ENCODE results near the gene ZFP92.
"Not testable (repeated sequence)": the region's sequence is repeated elsewhere in the genome, so short reads cannot be mapped to it uniquely, and the experiment has no call there.

The ZFP92 gene

DNA sequence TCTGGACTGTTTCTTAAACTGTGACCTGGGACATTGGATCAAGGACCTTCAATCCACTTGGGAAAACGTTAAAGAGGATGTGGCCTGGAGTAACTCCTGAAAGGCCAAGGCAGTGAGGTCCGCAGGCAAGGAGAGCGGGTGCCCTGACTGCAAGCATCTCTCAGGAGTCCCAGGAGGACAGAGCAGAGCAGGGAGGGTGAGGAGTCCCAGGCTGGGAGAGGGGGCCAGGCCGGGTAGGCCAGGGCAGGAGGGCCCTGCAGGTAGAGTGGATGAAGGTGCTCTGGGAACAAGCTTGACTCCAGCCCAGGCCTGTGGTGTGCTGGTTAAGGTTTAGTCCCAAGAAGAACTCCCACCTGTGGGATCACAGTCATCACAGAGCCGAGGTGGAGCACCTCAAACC is 23.9 kb upstream of the ZFP92 start:
- no peak for DNase-seq

DNA sequence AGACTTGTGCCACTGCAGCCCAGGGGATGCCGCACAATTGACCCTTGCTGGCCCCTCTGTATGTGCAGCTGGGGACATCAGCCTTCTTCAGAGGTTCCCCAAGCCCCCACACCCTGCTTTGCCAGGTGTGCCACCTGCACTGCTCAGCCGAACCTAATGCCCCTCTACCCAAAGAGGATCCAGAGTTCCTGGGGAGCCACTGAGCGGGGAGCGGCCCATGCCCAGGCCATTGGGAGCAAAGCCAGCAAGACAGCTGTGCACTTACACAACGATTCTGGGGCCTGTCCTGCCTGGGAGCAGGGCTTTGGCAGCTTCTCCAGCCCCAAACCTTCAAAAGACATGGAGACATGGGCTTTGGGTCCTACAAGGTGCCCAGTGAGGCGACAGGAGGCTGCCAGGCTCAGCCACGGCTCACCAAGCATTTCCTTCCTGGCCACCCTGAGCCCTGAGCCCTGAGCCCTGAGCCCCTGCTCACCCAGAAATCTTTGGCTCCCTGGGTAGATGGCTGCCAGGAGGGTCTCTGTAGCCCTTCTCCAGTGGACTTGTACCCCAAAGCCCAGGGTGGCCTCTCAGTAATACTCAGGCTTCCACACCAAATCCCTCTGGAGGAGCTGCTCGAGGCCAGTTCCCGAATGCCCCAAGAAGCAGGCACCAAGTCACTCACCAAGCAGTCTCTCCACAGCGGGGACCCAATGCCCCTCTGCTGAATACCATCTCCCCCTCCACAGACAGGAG is 23.1 kb upstream of the ZFP92 start:
- no peak for DNase-seq

DNA sequence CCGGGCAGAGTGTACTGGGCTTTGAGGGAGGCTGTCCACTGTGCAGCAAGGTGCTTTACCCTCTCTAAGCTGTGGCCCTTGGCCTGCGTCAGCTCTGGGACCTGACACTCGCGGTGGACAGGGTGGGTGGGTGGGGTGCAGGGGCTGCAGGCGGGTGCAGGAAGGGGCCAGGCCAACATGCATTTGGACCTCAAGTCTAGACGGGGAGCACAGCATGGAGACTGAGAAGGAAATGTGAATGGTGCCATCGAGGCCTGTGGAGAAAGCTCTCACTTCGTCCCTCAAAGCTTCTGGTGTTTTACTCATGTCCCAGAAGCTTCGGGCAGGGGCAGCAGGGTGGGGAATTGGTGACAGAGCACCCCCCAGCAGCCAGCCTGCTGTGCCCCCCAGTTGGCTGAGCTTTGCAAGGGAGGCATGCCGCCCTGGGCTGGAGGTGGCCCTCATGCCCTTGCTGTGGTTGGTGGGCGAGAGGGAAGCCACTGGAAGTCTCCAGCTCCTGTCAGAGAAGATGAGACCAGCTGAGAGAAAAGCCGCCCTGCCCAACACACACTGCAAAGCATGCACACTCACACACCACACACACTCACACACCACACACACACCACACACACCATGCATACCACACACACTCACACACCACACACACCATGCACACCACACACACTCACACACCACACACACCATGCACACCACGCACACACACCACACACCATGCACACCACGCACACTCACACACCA is 22.4 kb upstream of the ZFP92 start:
- no peak for DNase-seq

DNA sequence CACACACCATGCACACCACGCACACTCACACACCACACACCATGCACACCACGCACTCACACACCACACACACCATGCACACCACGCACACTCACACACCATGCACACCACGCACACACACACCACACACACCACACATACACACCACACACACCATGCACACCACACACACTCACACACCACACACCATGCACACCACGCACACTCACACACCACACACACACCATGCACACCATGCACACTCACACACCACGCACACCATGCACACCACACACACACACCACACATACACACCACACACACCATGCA is 21.9 kb upstream of the ZFP92 start:
- not testable (repeated sequence) for DNase-seq

DNA sequence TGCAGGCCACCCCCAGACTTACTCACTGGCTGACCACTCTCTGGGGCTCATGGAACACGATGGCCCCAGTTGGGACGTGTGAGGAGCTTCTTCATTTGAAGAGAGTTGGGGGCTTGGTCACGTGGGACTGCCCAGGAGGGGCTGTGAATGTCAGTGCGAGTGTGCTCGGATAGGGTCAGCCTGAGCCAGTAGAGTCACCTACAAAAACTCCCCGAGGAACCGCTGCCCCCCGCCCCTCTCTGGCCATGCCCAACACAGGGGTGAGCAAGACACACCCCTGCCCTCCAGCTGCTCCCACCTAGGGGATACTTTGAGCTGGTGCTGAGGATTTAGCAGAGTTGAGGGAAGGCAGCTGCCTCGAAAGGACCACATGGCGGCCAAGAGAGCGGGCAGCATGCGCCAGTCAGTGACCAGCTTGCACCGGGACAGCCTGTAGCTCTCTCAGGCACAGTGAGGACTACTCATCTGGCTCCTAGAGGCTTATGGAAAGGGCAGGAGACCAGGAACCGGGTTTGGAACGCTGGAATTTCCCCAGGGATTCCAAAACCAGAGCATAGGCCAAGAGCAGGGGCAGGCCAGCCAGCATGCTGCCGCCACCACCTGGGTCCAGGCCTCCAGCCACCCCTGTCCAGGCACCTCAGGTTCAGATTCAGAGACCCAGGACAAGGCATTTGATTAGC is 18.5 kb upstream of the ZFP92 start:
- DNase-seq, result no peak

DNA sequence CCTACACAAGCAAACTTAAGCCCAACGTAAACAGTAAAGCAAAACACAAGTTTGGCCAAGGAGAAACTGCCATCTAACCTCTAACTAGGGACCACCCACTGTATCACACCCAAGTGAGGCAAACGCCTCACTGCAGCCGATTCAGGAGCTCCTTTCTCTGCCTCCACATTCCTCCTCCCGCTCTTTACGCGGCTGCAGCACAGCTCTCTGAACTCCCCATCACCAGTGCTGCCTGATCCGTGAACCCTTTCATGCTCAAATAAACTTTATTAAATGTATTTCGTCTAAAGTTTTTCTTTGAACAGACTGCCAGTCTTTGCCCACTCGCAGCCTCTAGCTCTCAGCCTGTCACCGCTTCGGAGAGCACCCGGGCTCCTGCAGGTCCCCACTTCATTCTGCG is 16.7 kb upstream of the ZFP92 start:
- DNase-seq, result no peak

DNA sequence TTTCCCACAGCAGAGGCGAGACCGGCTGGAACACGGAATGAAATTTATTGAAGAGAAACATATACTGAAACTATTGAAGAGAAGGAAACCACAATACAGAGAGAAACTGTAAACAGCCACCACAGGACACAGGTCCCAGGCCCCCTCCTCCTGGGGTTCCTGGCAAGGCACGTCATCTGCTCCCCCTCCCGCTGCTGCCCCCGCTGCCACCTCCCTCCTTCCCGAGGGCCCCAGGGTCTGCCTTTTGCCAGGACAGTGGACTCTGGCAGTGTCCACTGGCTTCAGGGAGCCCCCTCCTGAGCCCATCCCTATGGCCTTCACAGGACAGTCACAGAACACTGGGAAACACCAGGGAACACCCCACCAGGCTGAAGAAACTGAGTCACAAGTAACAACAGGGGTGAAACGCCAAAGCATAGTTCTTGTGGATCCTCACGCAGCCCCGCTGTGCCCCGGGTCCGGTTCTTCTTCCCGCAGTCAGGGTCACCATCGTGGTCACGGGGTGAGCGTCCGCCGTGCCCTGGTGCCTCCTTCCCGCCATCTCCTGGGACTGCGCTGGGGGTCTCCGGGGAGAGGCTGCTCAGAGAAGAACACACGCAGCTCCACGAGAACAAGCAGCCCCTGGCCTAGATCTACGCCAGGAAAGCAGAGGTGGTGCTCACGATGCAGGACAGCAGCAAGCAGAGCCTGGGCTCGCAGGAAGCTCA is 15.5 kb upstream of the ZFP92 start:
- DNase-seq, result no peak

DNA sequence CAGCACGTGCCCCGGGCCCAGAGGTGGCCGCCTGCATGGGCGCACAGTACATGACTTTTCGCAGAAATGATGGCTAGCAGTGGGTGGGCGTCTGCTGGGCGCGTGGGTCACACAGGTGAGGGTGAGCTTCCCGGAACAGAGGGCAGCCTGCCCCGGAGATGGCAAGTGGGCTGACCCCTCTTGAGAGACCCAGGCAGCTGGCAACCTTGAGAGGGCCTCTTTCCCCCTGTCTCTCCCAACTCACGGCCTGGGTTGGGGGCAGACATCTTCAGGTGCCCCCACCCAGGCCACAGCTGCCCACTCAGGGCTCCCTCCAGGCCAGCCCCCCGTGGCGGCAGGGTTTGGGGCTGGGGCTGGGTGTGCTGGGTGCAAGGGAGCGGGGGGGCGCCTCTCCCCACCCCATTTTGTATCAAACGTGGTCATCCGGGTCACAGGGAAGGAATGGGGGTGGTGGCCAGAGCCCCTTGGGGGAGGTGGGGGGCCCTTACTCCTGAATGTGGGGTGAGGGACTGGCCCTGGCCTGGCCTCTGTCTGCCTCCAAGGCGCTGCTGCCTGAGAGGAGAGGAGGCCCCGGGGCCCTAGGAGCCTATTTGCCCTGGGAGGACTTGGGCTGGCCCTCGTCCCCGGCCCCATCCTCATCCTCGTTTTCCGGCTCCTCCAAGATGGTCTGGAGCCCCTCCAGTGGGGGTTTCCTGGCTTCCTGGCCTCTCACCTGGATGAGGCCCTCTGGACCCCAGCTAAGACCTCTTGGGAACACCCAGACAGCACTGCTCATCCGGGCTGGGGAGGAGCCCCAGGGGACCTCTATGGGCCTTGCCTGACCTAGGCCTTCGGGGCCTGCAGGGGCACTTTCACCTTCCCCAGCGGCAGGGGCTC is 14.7 kb upstream of the ZFP92 start:
- no peak for DNase-seq

DNA sequence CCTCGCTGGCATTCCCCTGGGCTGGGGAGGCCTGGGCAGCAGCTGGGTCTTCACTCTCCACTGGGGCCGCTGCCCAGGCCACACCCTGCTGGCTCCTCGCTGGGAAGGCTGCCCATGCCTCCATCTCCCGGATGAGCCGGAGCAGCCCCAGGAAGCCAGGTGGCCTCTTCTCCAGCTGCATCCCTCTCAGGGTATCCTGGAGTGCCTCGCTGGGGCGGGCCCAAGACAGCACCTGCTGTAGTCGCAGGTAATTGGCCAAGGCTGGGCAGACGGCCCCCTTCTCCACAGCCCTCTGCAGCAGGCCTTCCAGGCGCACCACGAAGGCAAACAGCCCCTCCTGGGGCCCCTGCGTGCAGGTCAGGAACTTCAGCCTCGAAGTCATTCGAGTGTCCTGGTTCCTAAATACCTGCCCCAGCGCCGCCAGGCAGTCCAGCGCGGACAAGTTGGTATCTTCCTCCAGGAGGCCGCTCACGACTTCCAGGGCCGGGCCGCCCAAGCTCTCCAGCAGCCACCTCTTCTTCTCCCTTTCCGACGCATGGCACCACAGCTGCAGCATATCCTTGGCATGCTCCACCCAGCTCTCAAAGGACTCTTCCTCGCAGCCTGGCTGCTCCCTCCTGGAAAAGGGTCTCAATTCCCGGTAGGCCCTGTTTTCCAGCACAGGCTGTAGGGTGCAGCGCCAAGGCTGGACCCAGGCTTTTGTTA is 13.9 kb upstream of the ZFP92 start:
- no peak for DNase-seq

DNA sequence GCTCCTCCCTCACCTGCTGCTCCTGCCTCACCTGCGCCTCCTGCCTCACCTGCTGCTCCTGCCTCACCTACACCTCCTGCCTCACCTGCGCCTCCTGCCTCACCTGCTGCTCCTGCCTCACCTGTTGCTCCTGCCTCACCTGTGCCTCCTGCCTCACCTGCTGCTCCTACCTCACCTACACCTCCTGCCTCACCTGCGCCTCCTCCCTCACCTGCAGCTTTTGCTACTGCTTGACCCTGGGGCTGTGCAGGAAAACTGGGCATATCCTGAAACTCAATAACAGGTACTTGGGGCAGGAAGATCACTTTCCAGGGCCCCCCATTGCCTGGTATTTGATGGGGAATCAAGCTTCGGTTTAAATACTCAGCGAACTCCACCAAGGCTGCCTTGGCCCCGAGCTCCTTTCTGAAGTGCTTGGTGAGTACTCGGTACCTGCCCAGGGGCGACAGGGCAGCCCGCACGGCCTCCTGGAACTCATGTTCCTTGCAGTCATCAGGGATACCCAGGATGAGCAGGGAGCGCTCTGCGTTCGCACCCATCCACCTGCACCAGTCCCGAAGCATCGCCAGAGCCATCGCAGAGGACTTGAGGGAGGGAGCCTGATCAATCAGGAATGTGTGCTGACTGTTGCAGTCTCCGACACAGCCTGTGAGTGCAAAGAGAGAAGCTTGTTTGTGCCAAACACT is 12.9 kb upstream of the ZFP92 start:
- DNase-seq, result no peak

DNA sequence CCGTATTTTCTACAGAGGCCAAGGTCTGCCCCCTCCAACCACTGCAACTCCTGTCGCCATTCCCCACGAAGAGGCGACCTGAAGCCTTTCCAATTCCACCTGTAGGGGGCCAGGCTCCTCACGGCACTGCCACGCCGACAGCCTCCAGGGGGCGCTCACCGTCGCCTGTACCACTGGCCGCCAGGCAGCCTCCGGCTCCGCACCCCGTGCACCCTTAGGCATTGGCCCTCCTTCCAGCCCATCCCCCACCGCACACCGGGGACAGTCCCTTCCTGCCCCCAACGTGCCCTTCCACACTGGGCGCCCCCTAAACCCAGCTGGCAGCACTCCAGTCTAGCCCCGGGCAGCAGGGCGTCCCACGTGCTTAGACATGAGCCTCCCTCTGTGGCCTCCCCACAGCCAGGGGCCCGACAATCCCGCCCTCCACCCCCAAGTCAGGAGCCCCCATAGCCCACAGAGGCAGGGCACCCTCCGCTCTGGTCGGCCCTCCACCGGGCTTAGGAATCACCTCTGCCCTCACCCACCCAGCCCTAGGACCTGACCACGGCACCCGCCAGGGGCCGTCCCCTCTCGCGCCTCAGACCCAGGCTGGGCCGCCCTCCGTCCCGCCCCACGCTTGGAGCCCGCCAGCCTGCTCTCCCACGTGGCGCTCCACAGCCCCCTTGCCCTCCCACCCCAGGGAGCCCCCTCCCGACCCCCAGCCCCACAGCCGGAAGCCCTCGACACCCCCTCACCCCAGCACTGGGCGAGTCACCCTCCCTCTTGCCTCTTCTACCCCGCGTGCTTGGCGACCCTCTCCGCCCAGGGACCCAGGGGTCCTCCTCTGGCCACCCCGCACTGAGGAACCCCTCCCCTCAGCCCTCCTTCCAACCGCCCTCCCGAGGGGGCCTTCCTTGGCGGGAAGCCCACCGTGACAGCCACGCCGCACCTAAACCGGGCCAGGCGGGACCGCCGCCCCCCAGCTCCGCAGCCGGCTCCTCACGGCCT is 10.8 kb upstream of the ZFP92 start:
- no peak for DNase-seq

DNA sequence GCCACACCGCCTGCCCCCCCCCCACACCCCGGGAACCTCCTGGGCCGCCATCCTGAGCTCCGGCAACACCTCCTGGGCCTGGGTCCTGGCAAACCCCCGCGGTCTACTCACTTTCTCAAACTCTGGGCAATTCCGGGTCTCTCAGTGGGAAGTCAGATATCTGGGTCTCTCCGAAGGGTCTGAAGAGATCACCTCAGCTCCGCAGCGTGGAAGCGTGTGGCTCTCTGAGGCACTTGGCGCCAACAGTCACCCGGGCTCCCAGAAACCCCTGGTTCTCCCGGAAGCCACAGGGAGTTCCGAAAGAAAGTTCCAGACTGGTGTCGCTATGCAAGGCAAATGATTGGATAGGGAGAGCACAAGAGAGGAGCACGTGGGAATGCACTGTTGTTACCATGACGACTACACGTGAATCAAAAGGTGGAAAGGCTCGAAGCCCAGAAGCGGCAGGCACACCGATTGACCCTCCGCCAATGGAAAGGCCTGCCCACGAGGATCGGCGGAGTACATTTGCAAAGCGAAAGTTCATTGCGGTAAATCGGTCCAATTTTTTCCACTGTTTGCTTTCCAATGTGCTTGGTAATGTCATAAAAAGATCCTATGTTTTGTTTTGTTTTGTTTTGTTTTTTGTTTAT is 10.0 kb upstream of the ZFP92 start, which contains the start of gene PNMA6E:
TSS of gene PNMA6E (minus strand) at position 218 of the 632 bp plus-strand sequence. CDS start 2,501 bp downstream, outside the sequence.
- no peak for DNase-seq

DNA sequence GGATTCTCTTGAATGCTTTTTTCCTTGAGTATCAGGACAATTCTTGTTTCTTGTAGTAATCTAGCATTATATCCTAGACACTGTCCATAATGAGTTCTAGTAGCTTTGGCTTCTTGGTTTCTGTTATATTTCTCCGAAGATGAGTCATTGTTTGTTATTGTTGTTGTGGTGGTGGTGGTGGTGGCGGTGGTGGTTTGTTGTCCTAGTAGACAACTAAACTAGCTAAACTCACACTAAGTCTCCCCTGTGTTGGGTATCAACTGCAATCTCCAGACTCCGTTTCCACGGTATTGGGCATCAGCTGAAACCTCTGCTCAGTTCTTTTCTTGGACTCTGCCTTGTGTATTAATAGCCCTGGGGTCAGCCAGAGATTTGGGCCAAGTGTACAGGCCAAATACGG is 6.9 kb upstream of the ZFP92 start:
- not testable (repeated sequence) for DNase-seq

DNA sequence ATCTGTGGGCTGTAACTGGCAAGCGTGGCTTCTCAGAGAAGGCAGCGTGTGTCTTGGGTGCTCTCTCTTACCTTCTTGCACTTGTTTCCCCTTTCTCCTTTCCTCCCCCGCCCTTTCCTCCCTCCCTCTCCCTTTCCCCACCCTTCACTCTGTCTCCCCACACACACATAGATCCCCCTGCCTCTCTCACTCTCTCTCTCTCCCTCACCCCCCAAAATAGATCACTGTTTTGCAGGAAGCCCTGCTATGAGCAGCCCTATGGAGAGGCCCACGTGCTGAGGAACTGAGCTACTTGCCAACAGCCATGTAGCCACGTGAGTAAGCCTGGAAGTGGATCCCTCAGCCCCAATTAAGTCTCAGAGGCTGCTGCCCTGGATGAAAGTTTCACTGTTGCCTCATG is 5.8 kb upstream of the ZFP92 start:
- no peak for DNase-seq

DNA sequence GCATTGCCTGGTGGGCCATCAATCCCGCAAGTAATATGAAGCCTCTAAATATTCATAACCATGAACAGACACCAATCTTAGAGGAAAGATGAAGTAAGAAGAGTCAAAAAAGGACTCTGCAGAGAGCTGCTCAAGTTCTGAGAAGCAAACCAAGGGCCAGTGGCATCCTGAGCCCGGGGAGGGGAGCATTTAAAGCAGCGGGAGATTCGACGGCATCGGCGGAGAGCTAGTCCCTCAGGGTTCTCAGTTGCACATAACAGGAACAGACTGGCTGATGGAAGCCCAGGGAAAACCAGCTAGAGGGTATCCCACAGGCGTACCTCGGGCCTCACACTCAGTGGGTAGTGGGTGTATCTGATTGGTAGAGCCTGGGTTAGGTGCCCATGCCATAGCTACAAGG is 5.3 kb upstream of the ZFP92 start:
- DNase-seq, result no peak

DNA sequence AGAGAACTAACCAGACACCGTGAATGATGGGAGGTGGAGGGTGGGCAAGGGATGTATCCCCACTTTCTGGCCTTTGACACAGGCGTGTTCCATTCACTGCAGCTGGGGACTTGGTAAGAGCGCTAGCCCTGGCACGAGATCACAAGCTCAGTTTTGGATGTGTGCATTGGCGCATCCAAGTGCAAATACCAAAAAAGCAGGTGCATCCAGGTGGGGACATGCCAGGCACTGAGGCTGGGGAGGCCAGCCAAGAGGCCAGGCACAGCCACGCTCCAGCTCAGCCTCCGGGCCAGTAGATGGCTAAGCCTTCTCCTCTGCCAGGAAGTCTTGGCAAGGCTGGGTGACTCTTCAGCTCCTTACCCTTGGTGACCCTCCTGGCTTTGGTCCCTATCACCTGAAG is 4.4 kb upstream of the ZFP92 start:
- DNase-seq, result no peak

DNA sequence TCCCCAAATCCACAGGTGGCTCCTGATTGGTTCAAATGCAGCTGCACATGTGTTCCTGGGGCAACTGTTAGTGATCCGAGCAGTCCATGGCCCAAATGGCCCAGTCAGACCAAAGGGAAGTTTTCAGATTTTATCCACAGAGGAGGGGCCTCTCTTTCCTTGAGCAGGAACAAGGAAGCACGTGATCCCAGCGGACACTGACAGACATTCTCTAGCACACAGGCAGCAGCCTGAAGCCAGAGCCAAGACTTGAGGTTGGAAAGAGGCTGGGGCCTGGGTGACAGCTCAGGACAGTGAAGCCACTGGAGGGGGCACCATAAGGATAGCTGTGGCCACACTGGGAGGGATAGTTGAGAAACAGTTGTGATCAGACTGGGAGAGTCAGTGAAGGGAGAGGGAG is 3.5 kb upstream of the ZFP92 start:
- no peak for DNase-seq

DNA sequence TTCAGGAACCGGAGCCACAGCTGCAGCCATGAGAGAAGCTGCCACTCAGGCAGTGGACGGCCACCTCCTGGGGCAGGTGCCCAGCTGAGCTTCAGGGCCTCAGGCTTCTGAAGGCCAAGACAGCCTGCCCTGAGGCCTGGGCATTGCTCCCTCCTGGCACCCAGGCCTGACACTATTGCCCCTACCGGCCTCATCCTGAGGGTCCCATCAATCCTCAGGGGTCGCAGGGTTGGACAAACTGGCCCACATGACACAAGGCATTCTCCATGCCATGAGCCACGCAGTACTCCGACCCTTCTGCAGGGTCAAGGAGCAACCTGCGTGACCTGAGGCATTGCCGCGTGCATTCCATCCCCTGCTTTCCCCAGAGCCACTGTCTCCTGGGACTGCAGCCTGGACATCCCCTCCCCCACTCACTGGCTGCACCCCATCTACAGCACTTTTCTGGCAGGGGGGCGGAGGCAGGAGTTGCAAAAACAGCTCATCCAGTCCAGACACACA is 3.0 kb upstream of the ZFP92 start:
- no peak for DNase-seq

DNA sequence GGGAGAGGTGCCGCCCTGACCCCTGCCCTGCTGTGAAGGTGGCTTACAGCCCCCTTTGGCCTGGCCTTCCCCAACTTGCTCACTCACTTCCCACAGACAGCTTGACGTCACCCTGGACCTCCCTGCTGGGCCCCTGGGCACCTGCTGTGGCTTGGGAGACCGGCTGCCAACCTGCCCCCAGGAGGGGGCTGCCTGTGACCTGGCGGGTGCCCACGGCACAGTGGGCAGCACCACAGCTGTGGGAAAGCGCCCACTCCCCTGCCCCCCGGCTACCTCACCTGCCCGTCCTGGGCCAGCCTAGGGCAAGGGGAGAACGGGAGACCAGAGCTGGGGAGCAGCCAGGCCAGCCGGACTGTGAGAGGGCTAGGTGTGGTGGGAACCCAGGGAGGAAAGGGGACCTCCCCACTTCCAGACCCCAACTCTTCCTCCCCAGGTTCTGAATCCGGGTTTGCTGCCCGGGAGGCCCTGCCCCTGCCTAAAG is 2.4 kb upstream of the ZFP92 start:
- no peak for DNase-seq
